Measurements from ENCODE around the gene HIVEP2.

The HIVEP2 gene

DNA sequence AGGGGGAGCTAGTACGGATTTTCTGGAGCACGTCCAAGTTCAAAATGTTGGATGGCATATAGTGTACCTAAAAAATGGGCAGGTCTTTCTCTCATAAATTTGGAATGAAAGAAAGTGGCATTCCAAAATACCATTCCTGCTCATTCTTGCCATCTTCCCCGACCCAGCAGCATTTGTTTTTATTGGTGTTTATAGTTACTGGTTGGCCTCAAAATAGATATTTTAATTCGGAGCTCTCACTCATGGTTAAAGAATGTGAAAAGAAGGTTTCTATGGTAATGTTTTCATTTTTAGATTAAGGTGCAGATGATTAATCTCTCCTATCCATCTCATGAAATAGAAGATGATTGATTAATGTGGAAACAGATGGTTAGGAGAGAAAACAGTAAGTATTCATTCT, 204.5 kb downstream of the HIVEP2 start:
- no peak for DNase-seq (ENCODE audit: low read depth, low spot score)

DNA sequence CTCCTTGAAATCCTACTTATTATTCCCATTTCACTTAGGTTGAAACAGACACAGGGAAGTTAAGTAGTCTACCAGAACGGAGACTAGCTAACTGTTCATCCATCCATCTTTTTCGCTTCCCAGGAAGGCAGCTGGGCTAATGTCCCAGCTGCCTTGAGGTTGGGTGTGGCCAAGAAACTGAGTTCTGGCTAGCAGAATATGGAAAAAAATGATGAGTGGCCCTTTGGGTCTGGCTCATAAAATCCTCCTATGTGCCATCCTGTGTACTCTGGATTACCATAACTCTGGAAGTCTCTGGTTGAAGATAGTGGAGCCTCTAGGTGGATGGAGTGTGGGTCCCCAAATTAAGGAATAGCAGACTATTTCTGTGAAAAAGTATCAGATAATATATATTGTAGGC, 206.2 kb downstream of the HIVEP2 start:
- DNase-seq (ENCODE audit: low read depth, low spot score): no peak

DNA sequence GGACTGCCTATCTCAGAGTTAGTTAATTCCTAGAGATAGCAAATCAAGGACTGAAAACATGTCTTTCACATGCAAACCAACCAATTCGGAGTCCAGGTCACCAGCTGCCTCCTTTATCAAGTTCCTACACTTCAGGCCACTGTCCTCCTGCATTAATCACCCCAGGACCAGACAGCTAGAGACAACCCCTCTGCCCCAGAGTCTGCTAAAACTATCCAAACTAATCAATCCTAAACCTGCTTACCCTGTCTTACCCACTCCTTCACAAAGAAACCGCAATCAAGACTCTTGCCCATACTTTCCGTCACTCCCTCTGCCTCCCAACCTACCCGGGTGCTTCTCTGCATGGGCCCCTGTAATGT, 207.0 kb downstream of the HIVEP2 start:
- DNase-seq (ENCODE audit: low read depth, low spot score): no peak

DNA sequence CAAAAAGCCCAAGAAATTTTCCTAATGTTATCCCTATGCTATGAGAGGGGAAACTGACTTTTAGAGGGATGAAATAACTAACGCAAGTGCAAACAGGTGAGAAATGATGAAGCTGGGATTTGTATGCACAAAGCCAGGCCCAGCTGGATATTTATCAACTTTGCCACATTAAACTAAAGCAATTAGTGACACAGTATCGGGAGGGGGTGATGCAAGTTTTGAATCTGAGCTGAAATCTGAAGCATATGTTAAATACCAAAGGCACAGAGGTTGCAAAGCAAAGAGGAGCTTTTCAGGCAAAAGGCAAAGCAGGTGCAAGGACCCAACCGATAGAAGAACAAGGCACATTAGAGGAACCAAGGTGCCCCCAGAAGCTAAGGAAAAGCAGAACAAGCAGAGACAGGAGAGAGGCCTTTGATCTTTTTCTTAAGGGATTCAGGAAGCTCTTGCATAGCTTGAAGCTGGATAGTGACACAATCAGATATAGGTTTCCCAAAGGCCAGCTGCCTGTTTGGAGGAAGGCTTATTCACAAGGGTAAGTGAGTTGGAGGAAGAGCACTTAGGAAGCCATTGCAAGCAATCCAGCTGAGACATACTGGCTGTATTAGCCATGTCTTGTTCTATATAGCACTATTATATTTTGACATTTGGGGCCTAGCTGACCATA, 207.5 kb downstream of the HIVEP2 start:
- DNase-seq (ENCODE audit: low read depth, low spot score): no peak

DNA sequence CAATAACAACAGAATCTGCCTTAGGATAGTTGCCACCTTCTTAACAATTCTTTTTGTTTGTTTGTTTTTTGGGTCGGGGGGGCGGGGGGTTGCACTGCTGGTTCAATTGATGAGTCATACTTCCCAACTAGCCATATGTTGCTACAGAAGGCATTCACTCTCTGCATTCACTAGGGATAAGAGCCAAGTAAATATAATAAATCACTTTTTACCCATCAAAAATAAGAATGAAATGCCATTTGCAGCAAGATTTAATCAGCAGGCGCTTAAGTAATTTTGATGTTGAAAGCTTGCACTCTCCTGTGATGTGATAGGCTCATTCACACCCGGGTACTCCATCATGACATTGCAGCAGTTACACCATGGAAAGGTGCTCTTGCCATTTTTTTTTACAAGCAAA, 209.8 kb downstream of the HIVEP2 start:
- DNase-seq (ENCODE audit: low read depth, low spot score): no peak

DNA sequence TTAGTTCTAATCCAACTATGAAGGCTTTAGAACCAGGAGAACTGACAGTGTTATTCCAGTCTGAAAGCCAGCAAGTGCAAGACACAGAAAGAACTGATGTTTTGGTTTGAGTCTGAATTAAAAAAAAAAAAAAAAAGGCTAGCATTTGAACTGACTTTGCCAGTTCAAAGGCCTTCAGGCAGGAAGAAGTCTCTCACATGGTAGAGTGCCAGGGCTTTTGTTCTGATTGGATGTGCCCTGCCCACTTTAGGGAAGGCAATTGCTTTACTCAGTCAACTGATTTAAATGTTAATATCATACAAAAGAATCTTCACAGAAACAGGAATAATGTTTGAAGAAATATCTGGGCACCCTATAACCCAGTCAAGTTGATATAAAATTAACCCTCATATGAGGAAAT, 212.2 kb downstream of the HIVEP2 start:
- DNase-seq (ENCODE audit: low read depth, low spot score): no peak

DNA sequence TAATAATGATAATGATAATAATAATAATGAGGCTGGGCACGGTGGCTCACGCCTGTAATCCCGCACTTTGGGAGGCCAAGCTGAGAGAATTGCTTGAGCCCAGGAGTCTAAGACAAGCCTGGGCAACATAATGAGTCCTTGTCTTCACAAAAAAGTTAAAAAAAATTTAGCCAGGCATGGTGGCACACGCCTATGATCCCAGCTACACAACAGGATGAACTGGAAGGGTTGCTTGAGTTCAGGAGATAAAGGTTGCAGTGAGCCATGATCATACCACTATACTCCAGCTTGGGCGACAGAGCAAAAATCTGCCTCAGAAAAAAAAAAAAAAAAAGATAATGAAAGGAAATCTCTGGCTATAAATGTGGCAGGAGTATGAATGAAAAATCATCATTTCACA, 213.4 kb downstream of the HIVEP2 start:
- DNase-seq (ENCODE audit: low read depth, low spot score): no peak

DNA sequence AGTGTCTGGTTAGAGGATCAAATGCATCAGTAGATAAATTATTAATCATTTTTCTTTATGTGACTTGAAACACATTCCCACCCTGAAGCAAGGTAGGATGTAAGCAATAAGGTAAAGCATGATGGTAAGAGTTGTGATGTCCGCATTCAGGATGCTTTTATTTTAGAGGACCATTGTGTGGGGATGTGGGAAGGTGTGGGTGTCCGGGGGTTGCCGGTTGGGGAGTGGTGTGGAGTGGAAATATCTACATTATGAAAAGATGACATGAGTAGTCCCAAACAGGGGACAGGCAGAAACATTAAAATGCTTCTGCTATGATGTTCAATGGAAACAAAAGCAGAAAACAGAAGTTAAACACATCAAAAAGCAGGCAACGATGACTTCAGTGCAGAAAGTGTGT, 215.4 kb downstream of the HIVEP2 start:
- DNase-seq (ENCODE audit: low read depth, low spot score): no peak

DNA sequence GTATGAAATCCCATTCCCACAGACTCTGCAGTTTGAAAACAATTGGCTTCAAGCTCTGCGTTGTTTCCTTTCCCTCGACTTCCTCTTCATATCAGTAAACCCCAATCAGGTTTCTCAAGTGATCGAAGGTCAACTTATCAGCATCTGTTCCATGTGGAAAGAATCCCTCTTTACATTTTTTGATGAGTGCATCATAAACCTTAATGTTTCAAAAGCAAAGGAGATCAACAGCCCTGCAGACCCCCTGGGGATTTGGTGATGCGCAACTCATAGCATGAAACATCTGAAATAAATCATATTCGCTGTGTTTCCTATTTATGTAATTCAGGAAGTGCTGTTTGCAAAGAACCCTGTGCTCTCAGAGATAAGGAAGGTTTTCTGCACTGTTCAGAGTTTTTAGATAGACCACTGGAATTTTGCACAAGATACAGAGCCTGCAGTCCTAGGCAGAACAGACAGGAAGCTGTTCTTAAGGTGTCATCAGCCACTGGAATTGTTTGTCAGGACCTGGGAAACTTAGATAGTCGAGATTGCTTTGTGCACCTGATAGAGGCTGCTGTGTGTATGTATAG, 216.0 kb downstream of the HIVEP2 start:
- peak; percentile 12 for DNase-seq (ENCODE audit: low read depth, low spot score)

DNA sequence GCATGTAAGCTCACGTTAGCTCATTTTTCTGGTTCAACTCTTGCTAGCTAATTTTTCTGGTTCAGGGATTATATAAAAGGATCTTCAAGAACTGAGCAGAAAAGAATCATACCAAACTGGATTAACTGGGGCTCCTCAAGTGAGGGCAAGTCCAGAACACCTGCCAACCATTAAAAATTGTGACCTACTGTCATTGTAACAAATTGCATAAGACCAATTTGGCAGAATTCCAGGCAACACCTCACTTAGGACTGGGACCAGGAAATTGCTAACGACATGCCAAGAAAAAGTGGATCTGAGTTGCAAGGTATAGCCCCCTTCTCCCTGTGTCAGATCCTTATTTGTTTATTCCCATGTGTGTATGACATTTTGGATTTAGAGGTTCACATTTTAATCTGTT, 216.6 kb downstream of the HIVEP2 start:
- DNase-seq (ENCODE audit: low read depth, low spot score): no peak

DNA sequence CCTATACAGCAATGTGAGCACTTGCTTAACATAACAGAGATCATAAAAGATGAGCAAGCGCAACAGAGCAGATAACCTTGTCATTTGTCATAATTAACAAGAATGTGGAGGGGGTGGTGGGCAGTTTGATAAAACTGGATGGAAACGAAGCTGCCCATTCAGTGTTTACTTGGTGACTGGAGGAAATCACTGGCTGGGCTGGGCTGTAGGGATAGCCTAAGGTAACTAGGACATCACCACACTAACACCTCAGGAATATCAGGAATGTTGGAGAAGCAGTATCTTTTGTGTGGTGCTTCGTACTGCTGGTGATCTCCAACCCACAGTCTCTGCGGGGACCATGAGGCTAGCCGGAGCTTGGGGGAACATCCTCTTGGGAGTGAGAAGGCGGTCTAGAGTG, 218.4 kb downstream of the HIVEP2 start:
- no peak for DNase-seq (ENCODE audit: low read depth, low spot score)

DNA sequence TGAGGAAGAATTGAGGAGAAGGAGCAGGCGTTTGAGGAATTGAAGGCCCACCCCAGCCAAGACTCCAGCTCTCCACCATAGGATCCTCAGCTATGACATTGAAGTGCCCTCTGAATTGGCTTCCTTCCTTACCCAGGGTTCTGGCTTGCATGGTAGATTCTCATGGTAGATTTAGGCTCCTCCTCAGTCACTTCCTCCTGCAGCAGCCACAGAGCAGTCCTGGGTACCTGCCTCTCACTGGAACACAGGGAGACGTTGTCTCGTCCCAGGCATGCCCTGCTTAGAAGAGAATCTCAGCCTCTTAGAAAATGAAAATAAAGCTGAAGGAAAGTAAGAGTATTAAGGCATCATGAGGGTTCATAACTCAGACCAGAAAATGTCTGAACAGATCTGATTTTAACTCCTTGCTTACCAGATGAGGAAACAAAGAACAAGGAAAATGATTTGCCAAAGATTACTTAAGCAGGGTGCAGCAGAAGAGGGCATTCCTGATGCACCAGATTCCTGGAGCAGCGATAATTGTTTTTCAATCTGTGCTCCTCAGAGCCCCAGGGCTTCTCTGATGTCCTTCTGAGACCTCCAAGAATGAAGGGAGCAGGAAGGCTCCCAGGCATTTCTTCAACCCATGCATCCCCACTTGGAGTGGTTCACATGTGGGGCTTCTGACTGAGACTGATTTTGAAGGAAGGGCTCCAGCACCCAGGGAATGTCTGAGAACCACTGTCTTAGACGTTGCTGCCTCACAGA, 219.8 kb downstream of the HIVEP2 start:
- DNase-seq (ENCODE audit: low read depth, low spot score): no peak

DNA sequence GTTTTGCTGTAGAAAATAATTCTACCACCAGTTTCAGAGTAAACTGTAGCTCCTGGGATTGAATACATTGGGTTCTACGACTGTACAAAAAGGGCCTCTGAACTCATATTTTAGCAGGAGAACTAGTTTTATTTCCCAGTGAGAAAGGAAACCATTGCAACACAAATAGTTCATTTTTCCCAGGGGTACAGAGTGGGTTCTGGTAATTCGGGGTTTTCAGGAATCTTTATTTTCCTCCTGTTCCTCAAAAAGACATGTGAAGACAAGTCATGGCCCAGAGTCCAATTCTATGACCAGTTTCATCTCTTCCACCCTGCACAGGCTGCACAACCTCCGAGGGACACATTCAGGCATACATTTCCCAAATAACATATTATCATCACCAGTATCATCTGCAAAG, 222.1 kb downstream of the HIVEP2 start:
- no peak for DNase-seq (ENCODE audit: low read depth, low spot score)

DNA sequence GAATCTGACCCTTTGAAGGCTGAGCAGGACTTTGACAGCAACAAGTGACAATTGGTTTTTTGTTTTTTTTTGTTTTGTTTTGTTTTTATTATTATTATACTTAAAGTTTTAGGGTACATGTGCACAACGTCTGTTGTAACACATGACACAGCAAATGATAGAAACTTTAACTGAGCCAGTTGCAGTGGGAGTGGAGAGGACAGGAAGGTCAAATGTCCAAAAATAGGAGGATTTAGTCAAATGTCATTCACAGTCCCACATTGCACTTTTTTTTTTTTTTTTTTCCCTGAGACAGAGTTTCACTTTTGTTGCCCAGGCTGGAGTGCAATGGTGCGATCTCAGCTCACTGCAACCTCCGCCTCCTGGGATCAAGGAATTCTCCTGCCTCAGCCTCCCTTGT, 223.0 kb downstream of the HIVEP2 start:
- no peak for DNase-seq (ENCODE audit: low read depth, low spot score)

DNA sequence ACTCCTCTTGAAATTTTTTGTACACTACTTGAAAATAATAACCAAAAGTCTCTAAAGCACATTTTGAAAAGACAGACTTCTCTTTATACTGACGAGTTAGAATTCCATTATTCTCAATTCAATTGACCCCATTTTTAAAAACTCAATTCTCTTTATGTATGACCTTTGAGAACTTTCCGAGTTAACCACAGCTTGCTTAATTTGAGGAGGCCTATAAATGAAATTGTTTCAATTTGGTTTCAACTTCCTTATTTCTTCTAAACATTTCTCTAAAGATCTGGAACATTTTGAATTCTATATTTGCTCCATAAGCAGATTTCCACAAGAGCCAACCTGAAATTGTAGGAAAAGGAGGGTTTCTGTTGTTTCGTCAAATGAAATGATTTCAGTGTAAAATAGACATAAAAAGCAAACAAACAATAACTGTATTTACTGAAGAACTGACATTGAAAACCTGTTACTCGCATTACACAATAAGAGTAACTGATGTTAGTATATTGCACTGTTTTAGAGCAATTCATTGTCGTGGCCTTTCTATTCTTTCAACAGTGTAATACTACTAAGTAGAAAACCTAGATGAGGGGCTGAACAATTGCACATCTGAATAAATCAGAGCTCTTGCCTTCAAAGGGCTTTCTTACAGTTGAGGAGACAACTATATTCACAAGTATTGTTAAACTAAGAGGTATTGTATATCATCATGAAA, 223.6 kb downstream of the HIVEP2 start:
- DNase-seq (ENCODE audit: low read depth, low spot score): no peak

DNA sequence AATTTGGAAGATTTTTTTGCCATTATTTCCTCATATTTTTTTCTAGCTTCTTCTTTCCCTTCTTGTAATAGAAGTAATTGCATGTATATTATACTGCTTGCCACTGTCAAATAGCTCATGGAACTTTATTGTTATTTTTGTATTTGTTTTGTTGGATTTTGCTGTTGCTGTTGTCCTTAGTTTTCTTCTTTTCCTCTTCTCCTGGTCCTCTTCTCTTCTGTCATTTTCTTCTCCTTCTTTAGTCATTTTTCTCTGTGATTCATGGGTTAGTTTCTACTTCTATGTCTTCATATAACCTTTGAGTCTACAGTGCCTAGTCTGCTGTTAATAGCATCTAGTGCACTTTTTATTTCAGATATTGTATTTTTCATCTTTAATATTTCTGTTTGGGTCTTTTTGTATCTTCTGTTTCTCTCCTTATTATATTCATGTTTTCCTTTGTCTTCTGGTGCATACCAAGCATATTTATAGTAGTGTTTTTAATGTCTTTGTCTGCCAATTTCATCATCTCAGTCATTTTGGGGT, 226.2 kb downstream of the HIVEP2 start:
- no peak for DNase-seq (ENCODE audit: low read depth, low spot score)

DNA sequence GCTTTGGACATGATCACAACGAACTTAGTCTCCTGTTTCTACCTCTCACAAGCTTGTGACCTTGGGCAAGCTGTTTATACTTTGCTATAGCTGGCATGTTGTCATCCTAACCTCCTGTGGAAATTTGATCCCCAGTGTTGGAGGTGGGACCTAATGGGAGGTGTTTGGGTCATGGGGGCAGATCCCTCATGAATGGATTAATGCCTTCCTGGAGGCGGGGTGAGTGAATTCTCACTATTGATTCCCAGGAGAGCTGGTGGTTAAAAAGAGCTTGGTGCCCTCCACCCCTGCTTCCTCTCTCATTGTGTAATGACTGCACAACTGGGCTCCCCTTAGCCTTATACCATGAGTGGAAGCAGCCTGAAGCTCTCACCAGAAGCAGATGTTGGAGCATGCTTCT, 228.9 kb downstream of the HIVEP2 start:
- no peak for DNase-seq (ENCODE audit: low read depth, low spot score)

DNA sequence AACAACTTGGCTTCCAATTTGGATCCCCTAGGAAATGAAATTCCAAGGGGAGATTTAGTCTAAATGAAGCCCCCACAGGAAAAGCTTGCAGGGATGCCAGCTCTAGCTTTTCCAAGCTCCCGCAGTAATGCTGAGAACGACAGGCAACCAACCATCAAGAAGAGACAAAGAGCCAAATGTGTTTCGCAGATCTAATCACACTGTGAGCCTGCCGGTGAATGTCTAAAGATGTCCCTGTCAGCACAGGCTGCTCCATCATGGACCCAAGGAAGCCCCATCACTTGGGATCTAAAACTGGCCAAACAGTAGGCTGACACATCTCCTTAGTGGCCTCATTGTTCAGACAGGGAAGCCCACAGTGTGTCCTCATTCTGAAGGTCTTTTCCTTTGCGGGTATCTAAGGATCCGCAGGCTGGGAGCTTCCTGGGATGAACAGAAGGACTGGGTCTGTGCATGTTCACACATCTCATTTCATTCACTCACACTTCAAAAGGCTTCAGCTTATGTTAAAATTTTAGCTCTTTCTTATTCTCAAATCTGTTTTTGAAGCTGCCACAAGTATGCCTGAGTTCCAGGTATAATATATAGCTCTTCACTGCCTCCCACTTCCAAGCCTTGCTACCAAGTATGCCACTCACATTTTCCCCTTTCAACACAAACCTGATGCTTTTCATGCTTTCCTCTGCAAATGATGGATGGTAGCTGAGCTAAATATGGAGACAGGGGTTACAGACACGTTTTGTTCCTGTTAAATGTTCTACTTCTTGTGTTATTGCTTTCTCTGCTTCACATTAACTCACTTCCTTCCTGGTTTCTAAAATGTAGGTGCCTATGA, 229.8 kb downstream of the HIVEP2 start:
- no peak for DNase-seq (ENCODE audit: low read depth, low spot score)

DNA sequence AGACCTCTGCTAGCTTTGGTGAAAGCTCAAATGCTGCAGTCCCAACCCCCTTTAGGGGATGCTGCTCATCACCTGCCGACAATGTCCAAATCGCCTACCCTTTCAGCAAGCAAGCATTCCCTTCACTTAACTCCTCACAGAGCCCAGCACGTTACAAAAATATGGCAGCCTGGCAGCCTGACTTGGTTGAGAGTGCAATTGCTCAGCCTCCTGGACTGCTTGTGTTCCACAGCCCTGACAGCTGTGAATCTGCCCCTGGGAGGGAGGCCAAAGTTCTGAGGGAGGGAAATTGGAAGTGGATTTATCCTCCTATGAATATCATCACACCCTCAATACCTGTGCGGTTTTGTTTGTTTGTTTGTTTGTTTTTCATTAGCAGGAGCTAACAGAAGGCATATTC, 231.0 kb downstream of the HIVEP2 start:
- no peak for DNase-seq (ENCODE audit: low read depth, low spot score)

DNA sequence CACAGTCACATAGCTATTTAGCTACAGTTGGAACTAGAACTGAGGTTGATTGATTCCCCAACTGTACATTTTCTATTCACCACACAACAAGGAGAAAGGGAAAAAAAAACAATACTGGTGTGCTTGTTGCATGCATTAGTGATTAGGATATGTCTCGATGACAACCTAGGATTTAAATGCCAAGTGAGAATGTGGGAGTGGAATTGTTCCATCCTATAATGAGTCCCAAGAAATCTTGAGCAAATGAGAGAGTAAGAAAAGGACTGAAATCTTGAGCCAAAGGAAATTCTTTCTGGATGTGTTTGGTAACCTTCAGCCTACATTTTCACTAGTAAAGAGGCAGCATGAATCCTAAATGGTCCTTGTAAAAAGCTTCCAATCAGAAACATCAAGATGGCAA, 232.7 kb downstream of the HIVEP2 start:
- DNase-seq (ENCODE audit: low read depth, low spot score): no peak

DNA sequence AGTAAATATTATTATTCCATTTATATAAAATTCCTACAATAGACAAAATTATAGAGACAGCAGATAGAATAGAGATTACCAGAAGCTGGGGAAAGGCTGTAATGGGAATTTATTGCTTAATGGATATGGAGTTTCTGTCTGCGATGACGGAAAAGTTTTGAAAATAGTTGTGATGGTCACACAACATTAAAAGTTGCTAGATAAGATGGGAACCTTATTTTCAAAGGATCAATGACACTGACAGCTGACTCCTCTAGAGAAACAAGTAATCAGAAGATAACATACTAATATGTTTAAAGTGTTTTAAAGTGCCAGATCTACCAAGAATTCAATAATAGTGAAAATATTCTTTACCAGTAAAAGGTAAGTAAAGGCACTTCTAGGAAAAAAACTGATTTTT, 236.3 kb downstream of the HIVEP2 start:
- DNase-seq (ENCODE audit: low read depth, low spot score): no peak

DNA sequence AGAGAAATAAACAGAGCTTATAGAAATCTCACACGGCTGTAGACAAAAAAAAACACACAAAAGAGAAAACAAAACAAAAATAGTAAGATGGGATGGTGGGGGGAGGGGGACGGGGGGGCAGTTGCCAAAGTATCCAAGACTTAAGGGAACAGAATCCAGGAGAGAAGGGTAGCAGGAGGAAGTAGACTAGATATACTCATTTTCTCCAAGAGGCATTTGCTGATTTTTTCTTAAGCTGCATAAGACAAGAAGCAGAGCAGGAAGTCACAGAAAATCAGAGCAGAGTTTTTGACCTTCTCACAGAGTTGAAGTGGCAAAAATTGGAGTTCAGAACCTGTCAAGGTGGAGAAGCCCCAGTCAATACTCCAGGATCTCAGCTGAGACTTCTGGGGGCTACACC, 237.7 kb downstream of the HIVEP2 start:
- no peak for DNase-seq (ENCODE audit: low read depth, low spot score)

Measured in brain pericyte (primary cell).